ENCODE data around the gene PDZD4. TPM values are rescaled to one million over a fixed set of nuclear protein-coding genes. Genes with fewer than 3 reads are reported as not detected.

PDZD4 gene
- total RNA-seq, 1 donor from 2014 or later = 9.9 TPM

- Histone ChIP-seq H4K20me1 (ENCODE audit: insufficient read depth, low read length) (no peaks in the 10 kb centered on the region), H3K9ac (ENCODE audit: low read length) (no peak overlapping the region), H3K36me3 (ENCODE audit: insufficient read depth, low read length) (no peaks in the 10 kb centered on the region), H3K4me3 (ENCODE audit: insufficient read depth, low read depth, low read length) (no peak overlapping the region), H2AFZ (ENCODE audit: low read depth, low read length) (no peak overlapping the region), H3K9me3 (ENCODE audit: insufficient read depth, low read depth, low read length) (no peaks in the 10 kb centered on the region), H3K4me1 (ENCODE audit: insufficient read depth, low read length) (no peaks in the 10 kb centered on the region), H3K4me2 (ENCODE audit: low read length) (no peak overlapping the region), H3K27me3 (ENCODE audit: insufficient read depth, low read length) (no peaks in the 10 kb centered on the region), H3K79me2 (ENCODE audit: insufficient read depth, low read length) (no peaks in the 10 kb centered on the region), H3K27ac (ENCODE audit: low read depth, low read length) (no peak overlapping the region)
- H3K36me3 Mint-ChIP-seq (ENCODE audit: low read depth, unreplicated experiment) = peaks cover 5% of the 10 kb centered on the region
- TF ChIP-seq CTCF (IDR thresholded peaks at IDR 0.05; ENCODE audit: insufficient read depth, low read depth, low read length) = no peak
- TF ChIP-seq EZH2 (IDR thresholded peaks at IDR 0.05; ENCODE audit: insufficient read depth, low read length) = no peak
- DNase-seq (ENCODE audit: low read depth) (no peak), FAIRE-seq (no peak)
- no peaks in the 10 kb centered on the region for H3K4me1 Mint-ChIP-seq (ENCODE audit: low read depth, unreplicated experiment)
- H3K4me3 Mint-ChIP-seq (ENCODE audit: unreplicated experiment) = no peak overlapping the region
- no peaks in the 10 kb centered on the region for H3K27me3 Mint-ChIP-seq (ENCODE audit: low read depth, unreplicated experiment)
- no peaks in the 10 kb centered on the region for H3K9me3 Mint-ChIP-seq (ENCODE audit: unreplicated experiment)
- no peak overlapping the region for H3K27ac Mint-ChIP-seq (ENCODE audit: unreplicated experiment)
Observed at GRCh38 chrX:153864101-153864500, 33.8 kb upstream of the PDZD4 start.

GRCh38 chrX:153863251-153863991 lies 33.1 kb upstream of the PDZD4 start:
- no peaks in the 10 kb centered on the region for H3K27me3 ChIP-seq (ENCODE audit: insufficient read depth, low read length)
- no peaks in the 10 kb centered on the region for H3K4me1 ChIP-seq (ENCODE audit: insufficient read depth, low read length)
- H3K9me3 ChIP-seq (ENCODE audit: insufficient read depth, low read depth, low read length) = no peaks in the 10 kb centered on the region
- no peak for TF ChIP-seq EZH2 (IDR thresholded peaks at IDR 0.05; ENCODE audit: insufficient read depth, low read length)
- TF ChIP-seq CTCF (IDR thresholded peaks at IDR 0.05; ENCODE audit: insufficient read depth, low read depth, low read length) = no peak
- H3K36me3 ChIP-seq (ENCODE audit: insufficient read depth, low read length) = no peaks in the 10 kb centered on the region
- no peak overlapping the region for H3K4me3 ChIP-seq (ENCODE audit: insufficient read depth, low read depth, low read length)
- H3K79me2 ChIP-seq (ENCODE audit: insufficient read depth, low read length) = no peaks in the 10 kb centered on the region
- Mint-ChIP-seq H3K4me1 (ENCODE audit: low read depth, unreplicated experiment) (no peaks in the 10 kb centered on the region), H3K9me3 (ENCODE audit: unreplicated experiment) (no peaks in the 10 kb centered on the region), H3K4me3 (ENCODE audit: unreplicated experiment) (no peak overlapping the region), H3K36me3 (ENCODE audit: low read depth, unreplicated experiment) (peaks cover 5% of the 10 kb centered on the region), H3K27ac (ENCODE audit: unreplicated experiment) (no peak overlapping the region), H3K27me3 (ENCODE audit: low read depth, unreplicated experiment) (no peaks in the 10 kb centered on the region)
- H3K9ac ChIP-seq (ENCODE audit: low read length) = no peak overlapping the region
- FAIRE-seq (no peak), DNase-seq (ENCODE audit: low read depth) (no peak)
- no peak overlapping the region for H3K4me2 ChIP-seq (ENCODE audit: low read length)
- H4K20me1 ChIP-seq (ENCODE audit: insufficient read depth, low read length) = no peaks in the 10 kb centered on the region
- H3K27ac ChIP-seq (ENCODE audit: low read depth, low read length) = no peak overlapping the region
- H2AFZ ChIP-seq (ENCODE audit: low read depth, low read length) = no peak overlapping the region
